Fibroblast of gingiva (primary cell): ENCODE data around the gene TAF11L5.
"Not testable (repeated sequence)": the region's sequence is repeated elsewhere in the genome, so short reads cannot be mapped to it uniquely, and the experiment has no call there.

Experiments used
- DNase-seq: peaks from one replicate; pipeline ENCODE4 v3.0.0-alpha.2; 2011; ENCODE audit warnings: low read depth

TAF11L5 gene

DNA sequence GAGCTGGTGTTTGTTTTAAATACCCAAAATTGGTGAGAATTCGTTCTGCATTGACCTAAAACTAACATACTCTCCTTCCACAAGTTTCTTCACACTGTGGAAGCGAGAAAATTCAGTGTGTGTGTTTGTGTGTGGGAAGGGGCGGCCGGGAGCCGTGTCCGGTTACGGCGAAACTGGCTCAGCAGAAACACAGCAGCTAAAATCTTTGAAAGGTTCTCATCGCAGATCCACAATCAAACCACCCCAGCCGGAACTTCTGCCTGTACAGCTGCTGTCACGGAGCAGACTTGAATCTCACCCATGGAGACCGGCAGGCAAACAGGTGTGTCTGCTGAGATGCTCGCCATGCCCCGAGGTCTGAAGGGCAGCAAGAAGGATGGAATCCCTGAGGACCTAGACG is at the start of gene TAF11L5:
Gene TAF11L5, plus strand, starts transcription at position 301 of the 400 bp plus-strand sequence.
- not testable (repeated sequence) for DNase-seq

DNA sequence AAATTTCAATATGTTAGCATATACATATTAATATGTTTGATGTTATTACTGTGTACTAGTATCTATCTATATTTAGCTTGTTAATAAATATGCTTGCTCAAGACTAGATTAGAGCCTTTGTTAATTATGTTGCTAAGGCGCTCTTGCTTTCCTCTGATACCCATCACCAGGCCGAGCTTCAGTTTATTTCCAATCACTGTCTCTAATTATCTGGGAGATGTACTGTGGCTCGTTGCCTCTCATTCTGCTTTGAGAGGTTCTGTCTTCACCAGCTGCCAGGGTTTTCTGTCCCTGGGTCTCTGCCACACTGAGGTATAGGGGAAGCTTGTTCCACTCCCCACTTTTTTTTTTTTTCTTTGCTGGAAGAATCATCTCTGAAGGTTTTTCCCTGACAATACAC is 48.0 kb upstream of the TAF11L5 start:
- DNase-seq: no peak

DNA sequence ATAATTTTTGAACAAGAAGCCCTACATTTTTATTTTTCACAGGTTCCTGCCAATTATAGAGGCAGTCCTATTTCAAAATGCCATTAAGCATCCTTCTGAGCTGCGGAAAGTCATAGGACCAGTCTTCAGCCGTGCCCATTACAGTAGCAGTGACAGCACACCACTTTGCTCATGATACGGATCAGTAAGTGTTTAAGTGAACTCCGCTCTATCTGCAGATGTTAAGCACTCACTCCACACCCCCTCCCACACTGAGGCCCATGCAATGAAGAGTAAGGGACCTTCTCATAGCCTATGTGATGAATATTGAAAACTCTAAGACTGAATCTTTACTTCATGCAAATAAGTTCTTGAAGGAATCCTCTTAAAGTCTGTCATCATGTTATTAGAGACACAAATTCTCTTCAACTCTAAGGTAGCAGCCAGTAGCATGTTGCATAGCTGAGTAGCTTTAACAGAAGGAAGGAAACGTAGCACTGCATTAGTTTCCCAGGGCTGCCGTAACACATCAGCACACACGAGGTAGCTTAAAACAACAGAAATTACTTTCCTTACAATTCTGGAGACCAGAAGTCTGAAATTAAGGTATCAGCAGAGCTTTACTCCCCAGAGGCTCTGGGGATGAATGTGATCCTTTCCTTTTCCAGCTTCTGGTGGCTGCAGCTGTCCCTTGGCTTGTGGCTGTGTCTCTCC is 47.3 kb upstream of the TAF11L5 start:
- DNase-seq: no peak

DNA sequence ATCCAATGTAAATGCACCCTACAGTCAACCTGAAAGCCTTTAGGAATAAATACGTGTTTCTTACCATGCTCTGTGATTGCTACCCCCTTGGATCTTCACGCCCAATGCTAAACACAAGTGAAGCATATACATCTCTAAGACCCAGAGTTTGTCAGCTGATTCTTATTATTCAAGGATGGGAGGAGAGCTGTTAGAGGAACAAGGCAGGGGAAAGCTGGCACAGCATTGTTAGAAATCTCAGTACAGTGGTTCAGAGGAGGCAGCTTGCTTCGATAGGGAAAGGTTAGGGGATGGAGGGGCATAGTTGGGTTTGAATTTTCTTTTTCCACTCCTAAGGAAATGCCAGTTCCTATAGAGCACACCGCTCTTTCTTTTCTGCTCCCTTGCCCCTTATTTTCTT is 43.7 kb upstream of the TAF11L5 start:
- no peak for DNase-seq

DNA sequence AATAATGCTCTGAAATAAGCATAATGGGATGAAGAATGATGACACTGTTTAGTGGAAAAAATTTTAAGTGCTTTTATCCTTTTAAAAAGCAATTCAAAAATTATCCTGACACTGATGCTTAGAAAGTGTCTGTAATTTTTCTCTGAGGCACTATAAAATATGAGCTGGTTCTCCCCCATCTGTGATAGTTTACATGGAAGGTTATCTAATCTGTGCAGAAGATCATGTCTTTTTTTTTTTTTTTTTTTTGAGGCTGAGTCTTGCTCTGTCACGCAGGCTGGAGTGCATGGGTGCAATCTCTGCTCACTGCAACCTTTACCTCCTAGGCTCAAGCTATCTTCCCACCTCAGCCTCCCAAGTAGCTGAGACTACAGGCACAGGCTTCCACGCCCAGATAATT is 42.2 kb upstream of the TAF11L5 start:
- no peak for DNase-seq

DNA sequence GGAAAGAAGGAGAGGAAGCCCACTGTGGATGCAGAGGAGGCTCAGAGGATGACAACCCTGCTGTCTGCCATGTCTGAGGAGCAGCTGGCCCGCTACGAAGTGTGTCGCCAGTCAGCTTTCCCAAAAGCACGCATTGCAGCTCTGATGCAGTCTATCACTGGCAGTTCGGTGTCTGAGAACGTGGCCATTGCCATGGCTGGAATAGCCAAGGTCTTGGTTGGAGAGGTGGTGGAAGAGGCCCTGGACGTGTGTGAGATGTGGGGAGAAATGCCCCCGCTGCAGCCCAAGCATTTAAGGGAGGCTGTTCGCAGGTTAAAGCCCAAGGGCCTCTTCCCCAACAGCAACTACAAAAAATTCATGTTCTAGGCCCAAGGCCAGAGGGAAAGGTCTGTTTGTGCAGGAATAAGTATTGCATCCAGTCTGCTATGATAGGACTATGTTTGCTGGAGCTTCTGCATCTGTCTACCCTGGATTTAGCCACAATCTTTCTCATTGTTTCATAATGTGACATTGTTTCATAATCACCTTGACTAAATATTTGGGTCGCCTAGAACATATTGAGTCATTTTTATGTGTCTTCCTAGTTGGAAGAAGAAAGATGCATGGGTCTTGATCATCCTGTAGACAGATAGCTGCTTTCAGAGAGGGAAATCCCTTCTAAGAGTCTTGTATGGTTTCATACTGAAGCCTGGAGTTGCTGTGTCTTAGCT is 38.4 kb upstream of the TAF11L5 start:
- not testable (repeated sequence) for DNase-seq

DNA sequence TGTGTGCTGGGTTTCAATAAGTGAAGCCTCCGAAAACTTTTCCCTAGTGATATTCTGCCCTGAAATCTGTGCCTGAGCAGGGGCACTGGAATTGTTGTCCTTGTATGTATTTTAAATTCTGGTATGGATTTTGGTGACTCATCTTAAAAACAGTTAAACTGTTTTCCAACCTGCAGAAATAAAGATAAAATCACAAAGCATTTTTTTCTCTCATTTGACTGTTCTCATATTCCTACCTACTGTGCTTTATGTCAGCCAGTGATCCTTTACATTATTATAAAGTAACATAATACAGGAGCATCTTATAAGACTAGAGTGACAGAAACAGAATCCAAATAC is 37.9 kb upstream of the TAF11L5 start:
- no peak for DNase-seq

DNA sequence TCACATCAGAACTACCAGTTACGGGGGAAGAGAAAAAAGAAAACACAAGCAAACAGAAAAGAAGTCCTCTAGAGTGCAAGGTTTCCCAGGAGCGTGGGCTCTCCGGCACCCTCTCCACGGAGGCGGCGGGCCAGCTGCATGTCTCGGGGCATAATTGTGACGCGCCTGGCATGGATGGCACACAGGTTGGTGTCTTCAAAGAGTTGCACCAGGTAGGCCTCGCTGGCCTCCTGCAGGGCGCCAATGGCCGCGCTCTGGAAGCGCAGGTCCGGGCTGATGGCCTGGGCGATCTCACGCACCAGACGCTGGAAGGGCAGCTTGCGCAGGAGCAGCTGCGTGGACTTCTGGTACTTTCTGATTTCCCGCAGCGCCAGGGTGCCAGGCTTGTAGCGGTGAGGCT is 33.8 kb upstream of the TAF11L5 start:
- not testable (repeated sequence) for DNase-seq

DNA sequence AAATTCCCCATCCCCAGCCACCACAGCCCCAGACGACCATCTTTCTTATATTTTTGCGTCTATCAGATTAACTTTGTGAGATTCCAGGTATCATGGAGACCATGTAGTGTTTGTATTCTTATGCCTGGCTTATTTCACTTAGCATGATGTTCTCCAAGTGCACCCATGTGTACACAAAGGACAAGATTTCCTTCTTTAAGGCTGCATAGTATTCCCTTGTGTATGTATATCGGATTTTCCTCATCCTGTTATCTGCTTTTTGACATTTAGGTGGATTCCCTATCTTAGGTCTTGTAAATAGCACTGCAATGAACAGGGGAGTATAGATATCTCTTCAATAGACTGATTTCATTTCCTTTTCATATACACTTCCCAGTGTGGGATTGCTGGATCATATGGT is 32.3 kb upstream of the TAF11L5 start:
- DNase-seq: no peak

DNA sequence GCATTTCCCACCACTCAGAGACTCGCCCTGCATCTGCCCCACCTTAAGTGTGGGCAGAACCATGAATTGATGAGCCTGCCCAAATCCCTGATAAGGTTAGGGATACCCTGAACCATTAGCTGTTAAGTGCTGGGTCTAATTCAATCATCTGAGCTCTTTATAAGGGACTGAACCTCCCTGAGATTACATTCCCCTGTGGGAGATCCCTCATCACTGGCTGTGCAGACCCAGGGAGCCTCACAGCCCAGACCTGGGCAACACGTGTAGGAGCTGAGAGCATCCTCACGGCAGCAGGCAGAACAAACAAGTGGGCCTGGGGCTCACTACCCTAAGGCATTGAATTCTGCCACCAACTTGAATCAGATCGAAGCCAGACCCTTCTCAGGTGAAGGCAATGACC is 27.6 kb upstream of the TAF11L5 start:
- DNase-seq: no peak

DNA sequence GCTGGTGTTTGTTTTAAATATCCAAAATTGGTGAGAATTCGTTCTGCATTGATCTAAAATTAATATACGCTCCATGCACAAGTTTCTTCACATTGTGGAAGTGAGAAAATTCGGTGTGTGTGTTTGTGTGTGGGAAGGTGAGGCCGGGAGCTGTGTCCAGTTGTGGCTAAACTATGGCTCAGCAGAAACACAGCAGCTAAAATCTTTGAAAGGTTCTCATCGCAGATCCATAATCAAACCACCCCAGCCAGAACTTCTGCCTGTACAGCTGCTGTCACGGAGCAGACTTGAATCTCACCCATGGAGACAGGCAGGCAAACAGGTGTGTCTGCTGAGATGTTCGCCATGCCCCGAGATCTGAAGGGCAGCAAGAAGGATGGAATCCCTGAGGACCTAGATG is 27.1 kb upstream of the TAF11L5 start, which contains the start of gene TAF11L2:
Gene TAF11L2, plus strand, starts transcription at position 301 of the 400 bp plus-strand sequence.
- not testable (repeated sequence) for DNase-seq

DNA sequence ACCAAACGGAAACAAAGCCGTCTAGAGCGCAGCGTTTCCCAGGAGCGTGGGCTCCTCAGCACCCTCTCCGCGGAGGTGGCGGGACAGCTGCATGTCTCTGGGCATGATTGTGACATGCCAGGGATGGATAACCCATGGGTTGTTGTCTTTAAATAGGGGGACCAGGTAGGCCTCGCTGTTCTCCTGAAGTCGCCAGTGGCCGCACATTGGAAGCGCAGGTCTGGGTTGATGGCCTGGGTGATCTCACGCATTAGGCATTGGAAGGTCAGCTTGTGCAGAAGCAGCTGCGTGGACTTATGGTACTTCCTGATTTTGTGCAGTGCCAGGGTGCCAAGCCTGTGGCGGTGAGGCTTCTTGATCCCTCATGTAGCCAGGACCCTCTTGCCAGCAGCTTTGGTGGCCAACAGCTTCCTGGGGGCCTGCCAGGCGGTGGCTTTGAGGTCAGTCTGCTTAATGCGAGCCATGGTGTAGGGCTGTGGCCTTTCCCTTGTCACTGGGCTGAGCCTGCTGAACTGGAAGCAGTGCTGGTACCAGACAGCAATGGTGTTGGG is 13.2 kb upstream of the TAF11L5 start:
- DNase-seq: no peak

DNA sequence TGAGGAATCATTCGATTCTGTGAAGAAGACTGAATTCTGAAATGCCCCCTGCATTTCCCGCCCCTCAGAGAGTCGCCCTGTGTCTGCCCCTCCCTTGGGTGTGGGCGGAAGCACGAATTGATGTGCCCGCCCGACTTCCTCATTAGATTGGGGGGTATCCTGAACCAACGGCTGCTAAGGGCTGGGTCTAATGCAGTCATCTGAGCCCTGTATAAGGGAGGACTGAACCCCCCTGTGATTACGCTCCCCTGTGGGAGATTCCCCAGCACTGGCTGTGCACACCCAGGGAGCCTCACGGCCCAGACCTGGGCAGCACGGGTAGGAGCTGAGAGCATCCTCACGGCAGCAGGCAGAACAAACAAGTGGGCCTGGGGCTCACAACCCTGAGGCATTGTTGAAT is 7.5 kb upstream of the TAF11L5 start:
- DNase-seq: not testable (repeated sequence)

DNA sequence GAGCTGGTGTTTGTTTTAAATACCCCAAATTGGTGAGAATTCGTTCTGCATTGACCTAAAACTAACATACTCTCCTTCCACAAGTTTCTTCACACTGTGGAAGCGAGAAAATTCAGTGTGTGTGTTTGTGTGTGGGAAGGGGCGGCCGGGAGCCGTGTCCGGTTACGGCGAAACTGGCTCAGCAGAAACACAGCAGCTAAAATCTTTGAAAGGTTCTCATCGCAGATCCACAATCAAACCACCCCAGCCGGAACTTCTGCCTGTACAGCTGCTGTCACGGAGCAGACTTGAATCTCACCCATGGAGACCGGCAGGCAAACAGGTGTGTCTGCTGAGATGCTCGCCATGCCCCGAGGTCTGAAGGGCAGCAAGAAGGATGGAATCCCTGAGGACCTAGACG is 7.0 kb upstream of the TAF11L5 start, which contains the start of gene TAF11L3:
Gene TAF11L3, plus strand, starts transcription at position 301 of the 400 bp plus-strand sequence.
- DNase-seq: not testable (repeated sequence)

DNA sequence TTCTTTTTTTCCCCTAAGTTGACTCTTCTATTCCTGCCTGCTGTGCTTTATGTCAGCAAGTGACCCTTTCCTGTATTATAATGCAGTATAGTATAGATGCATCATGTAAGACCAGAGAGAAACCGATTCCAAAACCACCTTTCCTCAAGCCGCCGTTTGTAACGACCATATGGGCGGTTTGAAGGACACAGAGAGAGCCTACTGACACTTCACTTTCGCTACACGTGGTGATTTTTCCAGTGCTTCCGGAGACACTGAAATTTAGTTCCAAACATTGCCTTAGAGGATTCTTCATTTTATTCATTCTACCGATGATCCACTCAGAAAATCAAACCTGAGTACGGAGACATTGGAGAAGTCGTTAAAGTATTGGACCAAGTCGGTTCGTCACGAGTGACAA is 5.5 kb upstream of the TAF11L5 start:
- DNase-seq: not testable (repeated sequence)

DNA sequence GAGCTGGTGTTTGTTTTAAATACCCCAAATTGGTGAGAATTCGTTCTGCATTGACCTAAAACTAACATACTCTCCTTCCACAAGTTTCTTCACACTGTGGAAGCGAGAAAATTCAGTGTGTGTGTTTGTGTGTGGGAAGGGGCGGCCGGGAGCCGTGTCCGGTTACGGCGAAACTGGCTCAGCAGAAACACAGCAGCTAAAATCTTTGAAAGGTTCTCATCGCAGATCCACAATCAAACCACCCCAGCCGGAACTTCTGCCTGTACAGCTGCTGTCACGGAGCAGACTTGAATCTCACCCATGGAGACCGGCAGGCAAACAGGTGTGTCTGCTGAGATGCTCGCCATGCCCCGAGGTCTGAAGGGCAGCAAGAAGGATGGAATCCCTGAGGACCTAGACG is 3.5 kb upstream of the TAF11L5 start, which contains the start of gene TAF11L4:
Gene TAF11L4, plus strand, starts transcription at position 301 of the 400 bp plus-strand sequence.
- not testable (repeated sequence) for DNase-seq

DNA sequence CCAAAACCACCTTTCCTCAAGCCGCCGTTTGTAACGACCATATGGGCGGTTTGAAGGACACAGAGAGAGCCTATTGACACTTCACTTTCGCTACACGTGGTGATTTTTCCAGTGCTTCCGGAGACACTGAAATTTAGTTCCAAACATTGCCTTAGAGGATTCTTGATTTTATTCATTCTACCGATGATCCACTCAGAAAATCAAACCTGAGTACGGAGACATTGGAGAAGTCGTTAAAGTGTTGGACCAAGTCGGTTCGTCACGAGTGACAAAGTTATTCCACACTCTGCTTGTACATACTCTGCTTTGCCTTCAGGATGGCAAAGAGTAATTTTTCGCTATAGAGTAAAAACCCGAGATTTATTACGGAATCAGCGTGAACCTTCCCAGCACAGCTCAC is 1.5 kb downstream of the TAF11L5 start:
- DNase-seq: not testable (repeated sequence)

DNA sequence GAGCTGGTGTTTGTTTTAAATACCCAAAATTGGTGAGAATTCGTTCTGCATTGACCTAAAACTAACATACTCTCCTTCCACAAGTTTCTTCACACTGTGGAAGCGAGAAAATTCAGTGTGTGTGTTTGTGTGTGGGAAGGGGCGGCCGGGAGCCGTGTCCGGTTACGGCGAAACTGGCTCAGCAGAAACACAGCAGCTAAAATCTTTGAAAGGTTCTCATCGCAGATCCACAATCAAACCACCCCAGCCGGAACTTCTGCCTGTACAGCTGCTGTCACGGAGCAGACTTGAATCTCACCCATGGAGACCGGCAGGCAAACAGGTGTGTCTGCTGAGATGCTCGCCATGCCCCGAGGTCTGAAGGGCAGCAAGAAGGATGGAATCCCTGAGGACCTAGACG is 3.3 kb downstream of the TAF11L5 start, which contains the start of gene TAF11L6:
Gene TAF11L6, plus strand, starts transcription at position 301 of the 400 bp plus-strand sequence.
- not testable (repeated sequence) for DNase-seq
